GM23248 (cell line): ENCODE data around the gene EDAR. TPM values are rescaled to one million over a fixed set of nuclear protein-coding genes. Genes with fewer than 3 reads are reported as not detected.

Experiments used
- DNase-seq: peaks from one replicate; pipeline ENCODE4 v3.0.0-alpha.2; 2015
- H2AFZ ChIP-seq: fragments of 200-600 bp; sonication (generic); 2 replicates; pipeline ENCODE4 v1.6.1; 2016; ENCODE audit warnings: antibody characterized with exemption
- H3F3A ChIP-seq: fragments of 200-600 bp; sonication (generic); 2 replicates; pipeline ENCODE4 v1.6.1; 2016; ENCODE audit warnings: mild to moderate bottlenecking, antibody characterized with exemption, mixed run types; ENCODE audit not compliant: insufficient read depth
- H3K27ac ChIP-seq: fragments of 200-600 bp; sonication (generic); 2 replicates; pipeline ENCODE4 v1.5.1; 2016; ENCODE audit warnings: mild to moderate bottlenecking
- H3K27me3 ChIP-seq: fragments of 200-600 bp; sonication (generic); replicated peaks from 2 replicates; pipeline ENCODE4 v1.6.1; 2016; ENCODE audit warnings: mild to moderate bottlenecking; ENCODE audit not compliant: insufficient read depth
- H3K36me3 ChIP-seq: fragments of 200-600 bp; sonication (generic); 2 replicates; pipeline ENCODE4 v1.6.1; 2016; ENCODE audit warnings: low read depth, mild to moderate bottlenecking
- H3K4me1 ChIP-seq: fragments of 200-600 bp; sonication (generic); 2 replicates; pipeline ENCODE4 v1.6.1; 2016; ENCODE audit warnings: mild to moderate bottlenecking; ENCODE audit not compliant: insufficient read depth
- H3K4me2 ChIP-seq: fragments of 200-600 bp; sonication (generic); one replicate; pipeline ENCODE4 v1.6.1; 2016; ENCODE audit warnings: mild to moderate bottlenecking; ENCODE audit not compliant: unreplicated experiment
- H3K4me3 ChIP-seq: fragments of 200-600 bp; sonication (generic); 2 replicates; pipeline ENCODE4 v1.5.1; 2016; ENCODE audit warnings: mild to moderate bottlenecking
- H3K79me2 ChIP-seq: fragments of 200-600 bp; sonication (generic); 2 replicates; pipeline ENCODE4 v1.6.1; 2016; ENCODE audit warnings: mild to moderate bottlenecking; ENCODE audit not compliant: insufficient read depth
- H3K9ac ChIP-seq: fragments of 200-600 bp; sonication (generic); 2 replicates; pipeline ENCODE4 v1.6.1; 2016; ENCODE audit warnings: mild to moderate bottlenecking
- H3K9me2 ChIP-seq: fragments of 200-600 bp; sonication (generic); 2 replicates; pipeline ENCODE4 v1.6.1; 2016; ENCODE audit warnings: mixed run types, mild to moderate bottlenecking, moderate library complexity; ENCODE audit not compliant: insufficient read depth
- H3K9me3 ChIP-seq: fragments of 200-600 bp; sonication (generic); one replicate; pipeline ENCODE4 v1.6.1; 2017; ENCODE audit warnings: low read depth
- H4K20me1 ChIP-seq: fragments of 200-600 bp; sonication (generic); 2 replicates; pipeline ENCODE4 v1.6.0; 2016; ENCODE audit not compliant: insufficient read depth
- EZH2 ChIP-seq: fragments of 200-600 bp; sonication (generic); IDR thresholded peaks from 2 replicates; pipeline ENCODE4 v1.6.1; 2018; ENCODE audit warnings: antibody characterized with exemption, mild to moderate bottlenecking; ENCODE audit not compliant: insufficient read depth, poor library complexity, severe bottlenecking
- EZH2phosphoT487 ChIP-seq: fragments of 200-600 bp; sonication (generic); IDR thresholded peaks from 2 replicates; pipeline ENCODE4 v1.6.1; 2018; ENCODE audit warnings: antibody characterized with exemption, moderate library complexity, mild to moderate bottlenecking, low read depth; ENCODE audit not compliant: insufficient read depth
- WGBS, 2 experiments: methylation state at CpG; one replicate each; pipeline ENCODE4 v1.1.6; 2015 to 2017; ENCODE audit warnings: low lambda C conversion rate in 2 of 2, low coverage in 1 of 2; ENCODE audit errors: missing lambda C conversion rate in 2 of 2; 5-methylcytosine and 5-hydroxymethylcytosine counted together
- in situ Hi-C: fragments of 300-500 bp; cut with MboI; formaldehyde crosslinking; loops from 2 replicates; pipeline ENCODE4 v1.15.0; 2020
- polyA plus RNA-seq: library from polyadenylated mRNA; unstranded; fragments of >200 nt; fragmentation: Nextera tagmentation; extraction: Ambion mirVana; gene quantifications from 2 replicates; pipeline ENCODE4 v1.2.1, GENCODE V29; 2016
- total RNA-seq: library from RNA; depleted of rRNA; stranded (reverse); fragments of >200 nt; shearing (Covaris generic); gene quantifications from 2 replicates; pipeline ENCODE4 v1.2.3, GENCODE V29; 2014

The EDAR gene
- total and polyA plus RNA-seq, 2 experiments from 2014 or later: not detected

GRCh38 chr2:109006971-109007370, 18.0 kb upstream of the EDAR start:
- H3K9me2 ChIP-seq: no peaks in the 10 kb centered on the region
- 71 to 74% methylated on average over 4 of the region's 4 CpGs for WGBS, 2 experiments
- in situ Hi-C loops: no loop called here
- no peak for DNase-seq
- H3K79me2 ChIP-seq: no peaks in the 10 kb centered on the region
- no peaks in the 10 kb centered on the region for H3K36me3 ChIP-seq
- peaks cover 21% of the 10 kb centered on the region; the same call in 1 of the 2 replicates for H3K27me3 ChIP-seq
- no peak overlapping the region for H3K9ac ChIP-seq
- H2AFZ ChIP-seq: no peak overlapping the region
- no peak overlapping the region for H3K4me3 ChIP-seq
- TF ChIP-seq EZH2 (no peak), EZH2phosphoT487 (no peak)
- H3K4me2 ChIP-seq: no peak overlapping the region
- no peak overlapping the region for H3K27ac ChIP-seq
- no peaks in the 10 kb centered on the region for H3K4me1 ChIP-seq
- no peaks in the 10 kb centered on the region for H3K9me3 ChIP-seq
- no peaks in the 10 kb centered on the region for H4K20me1 ChIP-seq
- no peaks in the 10 kb centered on the region for H3F3A ChIP-seq

GRCh38 chr2:109005686-109006204, 16.7 kb upstream of the EDAR start:
- in situ Hi-C loops: no loop called here
- no peak overlapping the region for H3K4me2 ChIP-seq
- H3K4me1 ChIP-seq: no peaks in the 10 kb centered on the region
- H3K36me3 ChIP-seq: no peaks in the 10 kb centered on the region
- 6 to 14% methylated on average over 20 of the region's 20 CpGs for WGBS, 2 experiments
- H2AFZ ChIP-seq: peak overlapping the region; percentile 59
- TF ChIP-seq EZH2 (no peak), EZH2phosphoT487 (no peak)
- H3K9me3 ChIP-seq: no peaks in the 10 kb centered on the region
- peaks cover 16% of the 10 kb centered on the region; the same call in 1 of the 2 replicates for H3K27me3 ChIP-seq
- H4K20me1 ChIP-seq: no peaks in the 10 kb centered on the region
- no peaks in the 10 kb centered on the region for H3K9me2 ChIP-seq
- H3K27ac ChIP-seq: no peak overlapping the region
- DNase-seq: peak; percentile 41
- no peak overlapping the region for H3K9ac ChIP-seq
- H3K79me2 ChIP-seq: no peaks in the 10 kb centered on the region
- H3K4me3 ChIP-seq: no peak overlapping the region
- no peaks in the 10 kb centered on the region for H3F3A ChIP-seq

GRCh38 chr2:109001201-109001600, 12.2 kb upstream of the EDAR start:
- Histone ChIP-seq H3K27me3 (peaks cover 22% of the 10 kb centered on the region), H3K9me3 (no peaks in the 10 kb centered on the region), H3K4me3 (no peak overlapping the region), H3K9ac (no peak overlapping the region), H3K36me3 (no peaks in the 10 kb centered on the region), H3K9me2 (no peaks in the 10 kb centered on the region), H3K4me2 (no peak overlapping the region), H4K20me1 (no peaks in the 10 kb centered on the region), H3K4me1 (no peaks in the 10 kb centered on the region), H3F3A (no peaks in the 10 kb centered on the region), H3K27ac (no peak overlapping the region), H2AFZ (no peak overlapping the region), H3K79me2 (no peaks in the 10 kb centered on the region)
- 46 to 49% methylated on average over 3 of the region's 3 CpGs for WGBS, 2 experiments
- DNase-seq: no peak
- in situ Hi-C loops: no loop called here
- TF ChIP-seq EZH2phosphoT487 (no peak), EZH2 (no peak)

GRCh38 chr2:109000738-109001137, 11.7 kb upstream of the EDAR start:
- Histone ChIP-seq H2AFZ (no peak overlapping the region), H3K4me2 (no peak overlapping the region), H3F3A (no peaks in the 10 kb centered on the region), H3K27me3 (peaks cover 27% of the 10 kb centered on the region), H3K9me2 (no peaks in the 10 kb centered on the region), H3K36me3 (no peaks in the 10 kb centered on the region), H3K9me3 (no peaks in the 10 kb centered on the region), H3K4me3 (no peak overlapping the region), H3K27ac (no peak overlapping the region), H3K4me1 (no peaks in the 10 kb centered on the region), H4K20me1 (no peaks in the 10 kb centered on the region), H3K79me2 (no peaks in the 10 kb centered on the region), H3K9ac (no peak overlapping the region)
- in situ Hi-C loops: no loop called here
- WGBS, 2 experiments: 45% methylated on average over 4 of the region's 4 CpGs
- TF ChIP-seq EZH2phosphoT487: no peak
- no peak for TF ChIP-seq EZH2
- DNase-seq: no peak

GRCh38 chr2:108998911-108999310, 9.9 kb upstream of the EDAR start:
- Histone ChIP-seq H3F3A (no peaks in the 10 kb centered on the region), H2AFZ (no peak overlapping the region), H3K27ac (no peak overlapping the region), H3K4me1 (no peaks in the 10 kb centered on the region), H3K9ac (no peak overlapping the region), H3K27me3 (peaks cover 31% of the 10 kb centered on the region), H4K20me1 (no peaks in the 10 kb centered on the region), H3K9me2 (no peaks in the 10 kb centered on the region), H3K4me2 (no peak overlapping the region), H3K36me3 (no peaks in the 10 kb centered on the region), H3K79me2 (no peaks in the 10 kb centered on the region), H3K4me3 (no peak overlapping the region), H3K9me3 (no peaks in the 10 kb centered on the region)
- peak; percentile 35 for DNase-seq
- WGBS, 2 experiments: 54 to 67% methylated on average over 3 of the region's 3 CpGs
- in situ Hi-C loops: no loop called here
- TF ChIP-seq EZH2phosphoT487 (no peak), EZH2 (no peak)
